SK-N-SH (cell line): Measurements from ENCODE around the gene CD40LG. TPM values are rescaled to one million over a fixed set of nuclear protein-coding genes. Genes with fewer than 3 reads are reported as not detected.

Experiments
- CTCF ChIA-PET: fragments of 300-600, 350-600 bp; formaldehyde crosslinking; extraction: SDS; loops from one replicate; lab custom pipeline; 2021; lab: Yijun Ruan, JAX
- POLR2A ChIA-PET: fragments of 350-600 bp; sonication (Branson Sonifier 250); formaldehyde crosslinking; extraction: SDS; loops from one replicate; lab custom pipeline; 2020; ENCODE audit warnings: antibody characterized with exemption, inconsistent platforms; lab: Yijun Ruan, JAX
- DNase-seq: peaks from one replicate; pipeline ENCODE4 v3.0.0; 2012
- H2AFZ ChIP-seq: fragments of 200-600 bp; sonication (generic); 2 replicates; pipeline ENCODE4 v1.8.1; 2016; ENCODE audit warnings: antibody characterized with exemption, mild to moderate bottlenecking, low read depth
- H3F3A ChIP-seq: fragments of 200-600 bp; sonication (generic); replicated peaks from 2 replicates; pipeline ENCODE3; 2016; ENCODE audit warnings: antibody characterized with exemption, mild to moderate bottlenecking; ENCODE audit not compliant: insufficient read depth
- H3K27ac ChIP-seq, 2 experiments: fragments of 200-500 bp in 1 of 2; fragments of 200-600 bp in 1 of 2; sonication (Bioruptor generic) in 1 of 2; sonication (generic), shearing (Covaris generic) in 1 of 2; 2 replicates each; pipeline versions ENCODE4 v1.5.1 to v1.6.1; 2014 to 2016; ENCODE audit warnings: low read depth in 2 of 2, inconsistent platforms in 1 of 2, low read length in 1 of 2, mild to moderate bottlenecking in 1 of 2, mixed read lengths in 1 of 2
- H3K27me3 ChIP-seq: fragments of 200-600 bp; sonication (generic), shearing (Covaris generic); 2 replicates; pipeline ENCODE4 v1.6.1; 2016; ENCODE audit warnings: mixed run types; ENCODE audit not compliant: insufficient read depth
- H3K36me3 ChIP-seq, 2 experiments: fragments of 200-500 bp in 1 of 2; fragments of 200-600 bp in 1 of 2; sonication (Bioruptor generic) in 1 of 2; sonication (generic) in 1 of 2; replicated peaks in 1 of 2; 2 replicates each; pipeline versions ENCODE3 to v1.5.1; 2014 to 2016; ENCODE audit warnings: low read length in 1 of 2, mild to moderate bottlenecking in 1 of 2; ENCODE audit not compliant: insufficient read depth in 2 of 2, control insufficient read depth in 1 of 2
- H3K4me1 ChIP-seq, 2 experiments: fragments of 200-500 bp in 1 of 2; fragments of 200-600 bp in 1 of 2; sonication (Bioruptor generic) in 1 of 2; sonication (generic), shearing (Covaris generic) in 1 of 2; 2 replicates each; pipeline versions ENCODE4 v1.5.1 to v1.6.1; 2014 to 2016; ENCODE audit warnings: low read depth in 1 of 2, low read length in 1 of 2, mixed run types in 1 of 2; ENCODE audit not compliant: insufficient read depth in 2 of 2, control insufficient read depth in 1 of 2
- H3K4me2 ChIP-seq: fragments of 200-600 bp; sonication (generic), shearing (Covaris generic); 2 replicates; pipeline ENCODE4 v1.6.1; 2017; ENCODE audit warnings: mixed run types
- H3K4me3 ChIP-seq, 2 experiments: fragments of 200-500 bp in 1 of 2; fragments of 200-600 bp in 1 of 2; sonication (Bioruptor generic) in 1 of 2; sonication (generic), shearing (Covaris generic) in 1 of 2; 2 replicates each; pipeline versions ENCODE4 v1.5.1 to v1.8.1; 2014 to 2016; ENCODE audit warnings: low read depth in 2 of 2, inconsistent platforms in 1 of 2, low read length in 1 of 2, mild to moderate bottlenecking in 1 of 2, mixed read lengths in 1 of 2, moderate library complexity in 1 of 2
- H3K79me2 ChIP-seq: fragments of 200-600 bp; sonication (generic); 2 replicates; pipeline ENCODE4 v1.8.1; 2017; ENCODE audit warnings: mild to moderate bottlenecking; ENCODE audit not compliant: insufficient read depth
- H3K9ac ChIP-seq: fragments of 200-600 bp; sonication (generic); 2 replicates; pipeline ENCODE4 v1.6.1; 2017; ENCODE audit warnings: mixed run types
- H3K9me2 ChIP-seq: fragments of 200-600 bp; sonication (generic); 2 replicates; pipeline ENCODE4 v1.6.1; 2017; ENCODE audit warnings: mixed run types
- H3K9me3 ChIP-seq: fragments of 200-600 bp; sonication (generic); 2 replicates; pipeline ENCODE4 v1.6.1; 2017; ENCODE audit warnings: mixed run types, mild to moderate bottlenecking, moderate library complexity
- H4K20me1 ChIP-seq: fragments of 200-600 bp; sonication (generic); 2 replicates; pipeline ENCODE4 v1.6.1; 2017; ENCODE audit warnings: mild to moderate bottlenecking, mixed run types; ENCODE audit not compliant: insufficient read depth
- CHD2 ChIP-seq: fragments of 150-350 bp; IDR thresholded peaks from 2 replicates; pipeline ENCODE4 v1.6.1; 2018; ENCODE audit warnings: low read length; ENCODE audit not compliant: partially characterized antibody
- EP300 ChIP-seq, 2 experiments: IDR thresholded peaks; 2 replicates each; pipeline versions ENCODE4 v1.4.0 to v1.6.1; 2012; ENCODE audit warnings: borderline replicate concordance in 1 of 2, low read depth in 1 of 2, low read length in 1 of 2
- EZH2phosphoT487 ChIP-seq: fragments of 200-600 bp; sonication (generic); IDR thresholded peaks from 2 replicates; pipeline ENCODE4 v1.6.1; 2017; ENCODE audit warnings: low read depth, mixed run types, mild to moderate bottlenecking, antibody characterized with exemption, moderate library complexity, borderline replicate concordance
- FOSL2 ChIP-seq: IDR thresholded peaks from 2 replicates; pipeline ENCODE4 v1.4.0; 2012; ENCODE audit warnings: low read depth, mild to moderate bottlenecking, moderate library complexity, borderline replicate concordance
- FOXJ3 ChIP-seq: sonication (generic); formaldehyde crosslinking; IDR thresholded peaks from 2 replicates; pipeline ENCODE4 v1.5.1; 2020; ENCODE audit warnings: mild to moderate bottlenecking, missing genetic modification reagents
- GATA2 ChIP-seq: sonication (generic); formaldehyde crosslinking; IDR thresholded peaks from 2 replicates; pipeline ENCODE4 v1.5.0; 2020; ENCODE audit warnings: mild to moderate bottlenecking, missing genetic modification reagents
- IRF3 ChIP-seq: fragments of 150-350 bp; IDR thresholded peaks from 2 replicates; pipeline ENCODE4 v1.6.1; 2016; ENCODE audit warnings: mild to moderate bottlenecking, low read depth, low read length
- JUND ChIP-seq: IDR thresholded peaks from 2 replicates; pipeline ENCODE4 v1.4.0; 2012
- MXI1 ChIP-seq: IDR thresholded peaks from 2 replicates; pipeline ENCODE4 v1.6.1; 2012; ENCODE audit warnings: mild to moderate bottlenecking, low read depth, low read length, improper control_type of control experiment
- POLR2AphosphoS5 ChIP-seq: IDR thresholded peaks from 2 replicates; pipeline ENCODE4 v1.6.1; 2012; ENCODE audit warnings: low read depth, low read length
- RCOR1 ChIP-seq: fragments of 150-350 bp; IDR thresholded peaks from 2 replicates; pipeline ENCODE4 v1.6.1; 2017; ENCODE audit warnings: antibody characterized with exemption, low read length
- RXRA ChIP-seq: IDR thresholded peaks from 2 replicates; pipeline ENCODE4 v1.4.0; 2012; ENCODE audit warnings: low read depth, mild to moderate bottlenecking, borderline replicate concordance
- TCF12 ChIP-seq: IDR thresholded peaks from 2 replicates; pipeline ENCODE4 v1.4.0; 2012
- TEAD4 ChIP-seq: IDR thresholded peaks from 2 replicates; pipeline ENCODE4 v1.4.0; 2012; ENCODE audit warnings: mild to moderate bottlenecking, borderline replicate concordance; ENCODE audit not compliant: insufficient read depth
- USF1 ChIP-seq: IDR thresholded peaks from 2 replicates; pipeline ENCODE4 v1.4.0; 2012; ENCODE audit warnings: low read depth, borderline replicate concordance
- polyA plus RNA-seq, 3 experiments: library from polyadenylated mRNA; depleted of rRNA; stranded (reverse); fragments of >200 nt; gene quantifications; 2 replicates each; pipeline ENCODE4 v1.2.3, GENCODE V29; 2012
- TF ChIP-seq, protein P1 (sequence below): fragments of 150-350 bp; IDR thresholded peaks from 2 replicates; pipeline ENCODE4 v1.6.1; 2017; ENCODE audit warnings: antibody characterized with exemption, low read length, low read depth, borderline replicate concordance
- TF ChIP-seq, protein P2 (sequence below): IDR thresholded peaks from 2 replicates; pipeline ENCODE4 v1.4.0; 2012; ENCODE audit warnings: low read depth, borderline replicate concordance

Gene CD40LG
- polyA plus RNA-seq, 1 of the 3 experiments (the other 2 are of a cell fraction) = not detected

GRCh38 chrX:136620780-136621179 lies 27.2 kb upstream of the CD40LG start:
- CTCF ChIA-PET = no interaction called here
- TF ChIP-seq EP300 (IDR thresholded peaks at IDR 0.05; ENCODE audit: borderline replicate concordance in 1 of 2, low read depth in 1 of 2, low read length in 1 of 2) (no peak), RXRA (no peak), EZH2phosphoT487 (no peak), FOXJ3 (CRISPR knock-in tag) (no peak), POLR2AphosphoS5 (no peak), IRF3 (no peak), TEAD4 (no peak), FOSL2 (no peak), CHD2 (no peak), JUND (no peak), USF1 (no peak), RCOR1 (no peak), GATA2 (CRISPR knock-in tag) (no peak), MXI1 (no peak), TCF12 (no peak)
- TF ChIP-seq, protein P1, sequence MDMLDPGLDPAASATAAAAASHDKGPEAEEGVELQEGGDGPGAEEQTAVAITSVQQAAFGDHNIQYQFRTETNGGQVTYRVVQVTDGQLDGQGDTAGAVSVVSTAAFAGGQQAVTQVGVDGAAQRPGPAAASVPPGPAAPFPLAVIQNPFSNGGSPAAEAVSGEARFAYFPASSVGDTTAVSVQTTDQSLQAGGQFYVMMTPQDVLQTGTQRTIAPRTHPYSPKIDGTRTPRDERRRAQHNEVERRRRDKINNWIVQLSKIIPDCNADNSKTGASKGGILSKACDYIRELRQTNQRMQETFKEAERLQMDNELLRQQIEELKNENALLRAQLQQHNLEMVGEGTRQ = no peak
- TF ChIP-seq, protein P2, sequence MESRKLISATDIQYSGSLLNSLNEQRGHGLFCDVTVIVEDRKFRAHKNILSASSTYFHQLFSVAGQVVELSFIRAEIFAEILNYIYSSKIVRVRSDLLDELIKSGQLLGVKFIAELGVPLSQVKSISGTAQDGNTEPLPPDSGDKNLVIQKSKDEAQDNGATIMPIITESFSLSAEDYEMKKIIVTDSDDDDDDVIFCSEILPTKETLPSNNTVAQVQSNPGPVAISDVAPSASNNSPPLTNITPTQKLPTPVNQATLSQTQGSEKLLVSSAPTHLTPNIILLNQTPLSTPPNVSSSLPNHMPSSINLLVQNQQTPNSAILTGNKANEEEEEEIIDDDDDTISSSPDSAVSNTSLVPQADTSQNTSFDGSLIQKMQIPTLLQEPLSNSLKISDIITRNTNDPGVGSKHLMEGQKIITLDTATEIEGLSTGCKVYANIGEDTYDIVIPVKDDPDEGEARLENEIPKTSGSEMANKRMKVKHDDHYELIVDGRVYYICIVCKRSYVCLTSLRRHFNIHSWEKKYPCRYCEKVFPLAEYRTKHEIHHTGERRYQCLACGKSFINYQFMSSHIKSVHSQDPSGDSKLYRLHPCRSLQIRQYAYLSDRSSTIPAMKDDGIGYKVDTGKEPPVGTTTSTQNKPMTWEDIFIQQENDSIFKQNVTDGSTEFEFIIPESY = no peak
- TF ChIP-seq, all 33 proteins: peak for 0
- Histone ChIP-seq H3F3A (no peaks in the 10 kb centered on the region), H3K9ac (no peak overlapping the region), H3K4me2 (no peak overlapping the region), H2AFZ (no peak overlapping the region), H3K27ac (no peak overlapping the region), H3K4me1 (no peaks in the 10 kb centered on the region), H3K36me3 (no peaks in the 10 kb centered on the region), H3K79me2 (no peaks in the 10 kb centered on the region), H3K27me3 (no peaks in the 10 kb centered on the region), H4K20me1 (no peaks in the 10 kb centered on the region), H3K9me3 (no peaks in the 10 kb centered on the region), H3K9me2 (no peaks in the 10 kb centered on the region), H3K4me3 (no peak overlapping the region)
- DNase-seq = no peak
- POLR2A ChIA-PET = no interaction called here
